Activated T-helper 17 cell treated with anti-CD3 and anti-CD28 coated beads, Interleukin-2, amount 50 U/mL, for 72 hours (primary cell): ENCODE data around the gene ACSS3. TPM values are rescaled to one million over a fixed set of nuclear protein-coding genes. Genes with fewer than 3 reads are reported as not detected.

Source experiments
- ATAC-seq: fragments of 150-1000 bp; cut with Tn5 transposase; replicated peaks from 2 replicates; pipeline ENCODE4 v1.10.0; 2021; ENCODE audit warnings: mild to moderate bottlenecking, moderate library complexity
- H3K27ac Mint-ChIP-seq: one replicate; pipeline ENCODE4 v1.8.0; 2022; ENCODE audit warnings: mixed read lengths
- H3K27me3 Mint-ChIP-seq: one replicate; pipeline ENCODE4 v1.8.0; 2022; ENCODE audit warnings: mixed read lengths
- H3K36me3 Mint-ChIP-seq: one replicate; pipeline ENCODE4 v1.8.0; 2022; ENCODE audit warnings: low read depth, mild to moderate bottlenecking, mixed read lengths
- H3K4me1 Mint-ChIP-seq: one replicate; pipeline ENCODE4 v1.8.0; 2022; ENCODE audit warnings: mixed read lengths
- H3K4me3 Mint-ChIP-seq: one replicate; pipeline ENCODE4 v1.8.0; 2022; ENCODE audit warnings: mild to moderate bottlenecking, mixed read lengths
- H3K9me3 Mint-ChIP-seq: one replicate; pipeline ENCODE4 v1.8.0; 2022; ENCODE audit warnings: mixed read lengths
- total RNA-seq, 2 donors: library from RNA; stranded (reverse); gene quantifications; one replicate each; pipeline ENCODE4 v1.2.3, GENCODE V29; 2022

The ACSS3 gene
- total RNA-seq, 2 donors from 2014 or later: not detected

DNA sequence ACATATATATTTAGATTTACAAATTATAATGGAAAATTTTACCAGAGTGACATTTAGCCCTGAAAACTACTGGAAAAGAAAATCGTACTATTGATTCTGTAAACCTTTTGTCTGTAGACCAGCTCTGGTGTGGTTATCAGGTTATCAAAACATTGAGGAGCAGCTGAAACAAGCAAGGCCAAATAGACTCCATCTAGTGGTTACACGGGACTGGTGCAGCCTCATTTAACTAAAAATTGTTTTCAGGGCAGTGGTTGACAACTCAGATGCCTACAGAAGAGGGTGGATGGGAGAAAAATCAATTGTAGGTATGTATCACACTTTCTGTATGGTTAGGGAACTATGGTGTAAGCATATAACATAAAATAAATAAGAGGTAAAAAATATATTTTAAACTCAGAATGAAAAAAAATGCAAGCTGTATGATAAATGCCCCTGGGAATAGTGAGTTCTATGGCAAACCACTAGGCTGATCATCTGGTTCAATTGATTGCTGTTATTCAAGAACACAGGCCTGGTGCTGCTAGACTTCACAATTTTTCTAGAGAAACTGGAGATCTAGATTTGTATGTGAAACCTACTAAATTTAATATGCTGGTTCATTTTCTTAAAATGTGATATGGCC, 51.2 kb downstream of the ACSS3 start:
- no peak overlapping the region for H3K4me3 Mint-ChIP-seq
- ATAC-seq: no peak
- no peaks in the 10 kb centered on the region for H3K36me3 Mint-ChIP-seq
- no peaks in the 10 kb centered on the region for H3K27me3 Mint-ChIP-seq
- no peaks in the 10 kb centered on the region for H3K4me1 Mint-ChIP-seq
- peaks cover 18% of the 10 kb centered on the region for H3K9me3 Mint-ChIP-seq
- H3K27ac Mint-ChIP-seq: no peak overlapping the region

DNA sequence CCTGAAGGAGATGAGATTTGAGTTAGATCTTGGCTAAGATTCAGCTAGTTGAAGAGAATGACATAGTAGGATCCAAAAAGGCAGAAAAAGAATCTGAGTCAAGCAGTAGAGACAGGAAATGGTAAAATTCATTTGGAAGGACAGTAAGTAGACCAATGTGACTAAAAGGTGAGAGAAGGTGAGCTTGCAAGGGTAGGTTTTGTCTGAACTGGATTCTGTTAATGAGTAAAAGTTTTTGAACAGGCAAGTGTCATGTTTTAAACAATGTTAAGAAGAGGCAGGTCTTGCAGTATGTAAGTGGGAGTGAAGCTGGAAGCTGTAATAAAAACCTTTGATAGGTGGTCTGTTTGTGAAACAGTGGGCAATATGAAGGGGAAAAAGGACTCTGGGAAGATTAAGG, 58.6 kb downstream of the ACSS3 start:
- H3K4me1 Mint-ChIP-seq: no peaks in the 10 kb centered on the region
- no peak overlapping the region for H3K27ac Mint-ChIP-seq
- no peak overlapping the region for H3K4me3 Mint-ChIP-seq
- no peaks in the 10 kb centered on the region for H3K27me3 Mint-ChIP-seq
- no peak for ATAC-seq
- H3K36me3 Mint-ChIP-seq: no peaks in the 10 kb centered on the region
- H3K9me3 Mint-ChIP-seq: peaks cover 15% of the 10 kb centered on the region

DNA sequence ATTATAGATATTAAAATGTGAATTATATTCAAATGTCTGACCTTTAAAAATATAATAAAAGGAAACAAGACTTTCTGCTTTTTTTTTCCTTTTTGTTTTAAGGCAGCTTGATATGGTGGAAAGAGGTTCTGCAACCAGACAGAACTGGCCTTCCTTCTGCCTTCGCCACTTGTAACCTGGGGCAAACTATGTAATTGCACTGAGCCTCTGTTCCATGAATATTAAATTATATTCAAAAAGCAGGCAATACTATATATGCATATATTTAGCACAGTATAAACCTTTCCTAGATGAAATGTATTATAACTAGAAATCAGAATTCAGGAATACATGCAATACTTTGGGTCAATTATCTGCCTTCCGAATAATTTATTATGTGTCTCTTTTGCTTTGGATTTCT, 59.9 kb downstream of the ACSS3 start:
- Mint-ChIP-seq H3K4me1 (no peaks in the 10 kb centered on the region), H3K9me3 (peaks cover 11% of the 10 kb centered on the region), H3K27me3 (no peaks in the 10 kb centered on the region), H3K36me3 (no peaks in the 10 kb centered on the region), H3K27ac (no peak overlapping the region), H3K4me3 (no peak overlapping the region)
- ATAC-seq: no peak

DNA sequence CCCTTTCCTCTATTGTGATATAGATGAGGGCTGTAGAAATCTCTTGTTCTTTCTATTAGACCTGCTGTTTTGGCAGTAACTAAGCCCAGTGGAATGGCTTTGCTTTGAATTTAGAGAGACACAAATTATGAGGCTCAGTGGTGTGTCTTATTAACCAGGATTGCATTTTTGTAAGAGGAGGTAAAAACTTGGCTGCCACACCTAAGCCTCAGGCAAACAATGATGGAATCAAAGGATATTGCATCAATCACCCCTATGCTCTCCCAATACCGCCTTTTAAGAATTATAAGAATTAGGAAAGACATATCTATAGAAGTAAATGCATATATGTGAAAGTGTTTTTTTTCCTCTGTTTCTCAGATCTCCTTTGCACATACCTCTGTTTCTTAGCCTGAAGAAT, 63.3 kb downstream of the ACSS3 start:
- ATAC-seq: no peak

DNA sequence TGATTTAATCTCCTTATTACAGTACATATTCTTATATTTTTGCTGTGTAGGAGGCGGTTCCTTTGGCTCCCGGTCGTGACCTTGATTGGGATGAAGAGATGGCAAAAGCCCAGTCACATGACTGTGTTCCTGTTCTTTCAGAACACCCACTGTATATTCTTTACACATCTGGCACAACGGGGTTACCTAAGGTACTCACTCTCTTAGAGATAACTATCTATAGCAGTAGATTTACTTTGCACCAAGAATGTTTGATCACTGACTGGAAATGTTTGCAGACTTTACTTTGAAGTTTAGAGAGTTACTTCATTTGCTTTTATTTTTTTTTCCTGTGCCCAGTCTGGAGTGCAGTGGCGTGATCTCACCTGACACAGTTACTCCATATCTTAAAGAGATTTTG, 65.2 kb downstream of the ACSS3 start:
- H3K4me3 Mint-ChIP-seq: no peak overlapping the region
- H3K27ac Mint-ChIP-seq: no peak overlapping the region
- no peaks in the 10 kb centered on the region for H3K27me3 Mint-ChIP-seq
- H3K36me3 Mint-ChIP-seq: no peaks in the 10 kb centered on the region
- ATAC-seq: no peak
- H3K4me1 Mint-ChIP-seq: no peaks in the 10 kb centered on the region
- peaks cover 14% of the 10 kb centered on the region for H3K9me3 Mint-ChIP-seq

More for the DNA sequence above, 63.3 kb downstream of the ACSS3 start:
- Mint-ChIP-seq H3K9me3 (peaks cover 9% of the 10 kb centered on the region), H3K27me3 (no peaks in the 10 kb centered on the region), H3K4me1 (no peaks in the 10 kb centered on the region), H3K27ac (no peak overlapping the region), H3K4me3 (no peak overlapping the region), H3K36me3 (no peaks in the 10 kb centered on the region)

DNA sequence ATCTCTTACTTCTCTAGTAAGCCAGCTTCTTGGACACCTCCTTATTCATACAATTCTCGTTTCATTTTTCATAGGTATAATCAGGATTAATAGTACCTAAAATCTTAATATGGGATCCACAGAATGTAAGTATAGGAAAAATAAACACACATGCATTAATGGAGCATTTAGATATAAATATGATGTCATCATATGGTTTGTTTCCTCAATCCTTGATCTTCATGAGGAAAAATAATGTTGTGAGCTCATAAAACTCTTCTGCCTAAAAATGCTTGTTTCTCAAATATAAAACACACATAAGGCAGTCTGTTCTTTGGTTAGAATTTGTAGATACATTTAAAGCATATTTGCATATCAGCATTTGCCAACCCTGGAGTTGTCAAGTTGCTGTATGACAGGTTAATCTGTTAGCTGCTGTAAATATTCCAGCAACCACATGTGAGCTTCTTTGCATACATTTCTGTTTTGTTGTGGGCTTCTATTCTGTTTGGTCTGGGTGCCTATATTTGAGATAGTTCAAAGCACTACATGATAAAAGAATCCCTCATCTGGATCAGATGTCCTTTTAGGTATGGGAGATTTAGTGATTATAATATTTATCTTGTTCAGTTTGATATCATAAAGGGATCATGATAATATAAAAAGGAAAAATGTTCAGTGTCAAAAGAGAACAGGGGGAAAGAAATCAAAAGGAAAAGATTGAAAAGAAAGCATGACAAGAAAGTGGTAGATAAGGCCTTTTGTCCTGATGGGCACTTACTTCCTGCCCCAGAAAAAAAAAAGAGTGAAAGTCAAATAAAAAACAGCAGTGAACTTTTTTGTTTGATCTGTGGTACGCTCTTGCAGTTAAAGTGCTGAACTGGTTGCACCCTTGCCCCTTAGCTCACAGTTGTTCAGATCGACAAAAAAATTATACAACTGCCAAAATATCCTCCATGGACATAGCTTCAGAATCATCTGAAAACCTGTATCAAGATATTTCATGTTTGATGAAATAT, 68.6 kb downstream of the ACSS3 start:
- Mint-ChIP-seq H3K4me1 (no peaks in the 10 kb centered on the region), H3K27ac (no peak overlapping the region), H3K27me3 (no peaks in the 10 kb centered on the region), H3K36me3 (no peaks in the 10 kb centered on the region), H3K4me3 (no peak overlapping the region), H3K9me3 (peaks cover 11% of the 10 kb centered on the region)
- no peak for ATAC-seq

DNA sequence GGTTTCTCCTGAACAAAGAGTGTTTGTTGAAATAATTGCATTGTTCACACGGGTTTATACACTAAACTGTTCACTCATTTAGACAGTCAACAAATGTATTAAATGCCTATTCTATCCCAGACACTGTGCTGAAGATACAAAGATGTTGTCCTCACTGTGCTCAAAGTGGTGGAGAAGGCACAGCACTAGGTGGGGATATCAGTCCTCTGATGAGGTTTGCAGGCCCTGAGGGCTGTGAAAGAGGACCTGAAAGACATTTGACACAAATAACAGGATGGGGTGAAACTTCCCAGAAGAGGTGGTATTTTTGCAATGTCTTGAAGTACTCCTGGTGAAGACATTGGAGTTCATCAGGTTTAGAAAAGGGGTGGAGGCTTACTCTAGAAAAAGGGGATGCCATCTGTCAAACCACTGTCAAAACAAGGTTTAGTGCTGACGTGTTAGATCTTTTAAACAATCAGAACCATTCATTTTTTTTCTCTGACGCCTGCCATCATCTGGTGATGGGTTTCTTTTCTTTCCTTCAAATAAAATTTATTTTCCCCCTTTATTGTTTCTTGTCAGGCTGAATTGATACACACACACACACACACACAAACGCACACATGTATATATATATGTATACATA, 69.5 kb downstream of the ACSS3 start:
- Mint-ChIP-seq H3K9me3 (peaks cover 11% of the 10 kb centered on the region), H3K36me3 (no peaks in the 10 kb centered on the region), H3K27ac (no peak overlapping the region), H3K4me1 (no peaks in the 10 kb centered on the region), H3K27me3 (no peaks in the 10 kb centered on the region), H3K4me3 (no peak overlapping the region)
- ATAC-seq: no peak

DNA sequence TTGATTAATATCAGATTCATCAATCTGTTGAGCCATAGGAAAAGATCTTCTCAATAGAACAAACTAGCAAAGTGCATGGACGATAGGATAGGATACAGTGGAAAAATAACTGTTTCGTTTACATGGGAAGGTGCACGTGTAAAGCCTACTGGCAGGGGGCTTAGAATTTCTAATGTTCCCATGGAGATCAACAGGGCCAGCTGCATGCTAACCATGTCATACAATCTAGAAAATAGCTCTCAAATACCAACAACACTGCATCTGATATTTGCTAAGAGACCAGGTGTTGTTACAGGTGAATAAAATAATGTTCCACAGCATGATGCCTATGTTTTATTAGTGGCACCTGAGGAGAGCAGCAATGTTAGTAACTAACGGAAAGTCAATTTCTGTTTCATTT, 72.5 kb downstream of the ACSS3 start:
- H3K9me3 Mint-ChIP-seq: peaks cover 8% of the 10 kb centered on the region

DNA sequence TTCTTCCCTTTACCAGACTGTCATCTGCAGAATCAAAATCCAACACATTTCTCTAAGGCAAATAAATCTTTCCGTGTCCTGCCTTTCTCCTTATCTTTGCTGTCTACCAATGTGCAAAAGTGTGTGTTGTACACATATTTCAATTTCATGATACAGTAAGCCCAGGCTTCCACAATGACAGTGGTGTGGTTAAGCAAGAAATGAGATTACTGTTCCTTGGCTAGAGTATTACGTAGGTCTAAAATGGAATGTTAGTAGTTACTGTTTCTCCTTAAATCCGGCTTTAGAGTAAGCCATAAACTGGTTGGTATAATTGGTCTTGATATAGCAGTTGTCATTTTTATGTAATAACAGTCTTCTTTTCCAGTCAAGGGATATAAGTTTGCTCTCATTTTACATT, 82.0 kb downstream of the ACSS3 start:
- Mint-ChIP-seq H3K4me1 (no peaks in the 10 kb centered on the region), H3K9me3 (peaks cover 9% of the 10 kb centered on the region), H3K36me3 (no peaks in the 10 kb centered on the region), H3K27ac (no peak overlapping the region), H3K4me3 (no peak overlapping the region), H3K27me3 (no peaks in the 10 kb centered on the region)
- ATAC-seq: no peak

More for the DNA sequence above, 72.5 kb downstream of the ACSS3 start:
- no peaks in the 10 kb centered on the region for H3K4me1 Mint-ChIP-seq
- no peak overlapping the region for H3K27ac Mint-ChIP-seq
- H3K36me3 Mint-ChIP-seq: no peaks in the 10 kb centered on the region
- H3K27me3 Mint-ChIP-seq: no peaks in the 10 kb centered on the region
- H3K4me3 Mint-ChIP-seq: no peak overlapping the region
- ATAC-seq: no peak

DNA sequence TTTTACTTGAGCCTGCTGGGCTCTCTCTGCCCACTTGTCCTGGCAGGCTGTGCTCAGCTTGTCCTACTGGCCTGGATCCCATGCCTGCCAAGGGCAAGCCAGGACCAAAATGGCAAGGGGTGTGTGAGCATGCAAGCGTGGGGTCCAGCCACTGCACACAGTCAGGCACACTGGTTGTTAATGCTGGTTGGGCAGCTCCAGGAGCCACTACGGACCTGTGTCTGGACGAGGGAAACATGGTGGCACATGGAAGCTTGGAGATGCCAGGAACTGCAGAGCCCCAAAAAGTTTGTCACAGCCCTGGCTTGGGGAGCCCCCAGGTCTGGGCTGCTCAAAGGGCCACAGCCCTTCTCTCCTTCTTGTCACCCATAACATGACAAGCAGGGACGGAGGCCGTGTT, 83.8 kb downstream of the ACSS3 start:
- H3K36me3 Mint-ChIP-seq: no peaks in the 10 kb centered on the region
- peaks cover 15% of the 10 kb centered on the region for H3K9me3 Mint-ChIP-seq
- H3K27me3 Mint-ChIP-seq: no peaks in the 10 kb centered on the region
- H3K4me1 Mint-ChIP-seq: no peaks in the 10 kb centered on the region
- H3K4me3 Mint-ChIP-seq: no peak overlapping the region
- H3K27ac Mint-ChIP-seq: no peak overlapping the region
- no peak for ATAC-seq

DNA sequence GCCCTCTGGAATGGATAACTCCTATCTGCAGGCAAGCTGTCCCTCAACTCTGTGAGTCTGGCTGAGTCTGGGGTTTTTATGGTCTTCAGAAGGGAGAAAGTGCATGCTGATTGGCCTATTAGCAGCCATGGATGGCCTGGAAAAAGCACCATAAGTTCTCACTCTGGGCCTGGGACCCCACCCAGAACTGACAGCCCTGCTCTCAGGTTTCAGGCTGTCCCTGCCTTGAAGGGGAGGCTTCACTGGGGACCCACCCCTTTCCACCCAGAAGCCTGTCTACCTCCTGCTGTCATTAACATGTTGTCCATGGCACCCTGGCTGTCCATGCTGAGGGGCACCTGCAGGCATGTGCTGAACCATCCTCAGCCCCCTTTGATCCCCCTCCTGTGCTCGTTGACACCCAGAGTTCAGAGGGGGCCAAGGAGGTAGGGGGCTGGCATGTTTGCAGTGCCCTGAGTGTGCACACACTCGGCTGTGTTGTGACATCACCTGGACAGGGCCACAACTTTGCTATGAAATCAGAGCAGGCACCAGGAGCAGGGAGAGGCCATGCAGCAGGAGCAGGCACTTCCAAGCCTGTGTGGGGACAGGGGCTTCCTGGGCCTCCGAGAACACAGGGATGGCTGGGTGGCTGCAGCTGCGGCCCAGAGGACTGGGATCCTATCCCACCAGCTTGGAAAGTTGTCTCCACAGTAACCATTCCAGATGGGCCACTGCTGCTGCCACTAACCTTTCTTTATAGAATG, 84.7 kb downstream of the ACSS3 start:
- no peak for ATAC-seq

DNA sequence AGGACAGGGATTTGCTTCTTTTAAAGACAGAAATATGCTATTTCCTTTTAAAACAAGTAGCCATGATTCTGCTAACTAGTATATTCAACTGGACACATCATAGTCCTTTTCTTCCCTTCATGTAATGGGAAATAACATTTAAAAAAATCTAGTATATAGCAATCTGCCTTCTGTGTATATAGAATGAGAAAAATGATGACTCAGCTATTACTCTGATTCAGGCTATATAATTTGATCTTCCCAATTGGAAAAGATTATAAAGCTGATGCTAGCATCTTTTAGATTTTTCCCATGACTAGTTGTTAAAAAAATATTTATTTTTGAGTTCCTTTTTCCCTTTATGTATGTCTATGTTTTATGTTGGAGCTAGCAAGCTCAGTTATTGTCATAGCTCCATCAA, 86.9 kb downstream of the ACSS3 start:
- Mint-ChIP-seq H3K27me3 (no peaks in the 10 kb centered on the region), H3K27ac (no peak overlapping the region), H3K36me3 (no peaks in the 10 kb centered on the region), H3K9me3 (peaks cover 12% of the 10 kb centered on the region), H3K4me3 (no peak overlapping the region), H3K4me1 (no peaks in the 10 kb centered on the region)
- no peak for ATAC-seq

More for the DNA sequence above, 84.7 kb downstream of the ACSS3 start:
- Mint-ChIP-seq H3K36me3 (no peaks in the 10 kb centered on the region), H3K4me1 (no peaks in the 10 kb centered on the region), H3K9me3 (peaks cover 15% of the 10 kb centered on the region), H3K4me3 (no peak overlapping the region), H3K27ac (no peak overlapping the region), H3K27me3 (no peaks in the 10 kb centered on the region)

DNA sequence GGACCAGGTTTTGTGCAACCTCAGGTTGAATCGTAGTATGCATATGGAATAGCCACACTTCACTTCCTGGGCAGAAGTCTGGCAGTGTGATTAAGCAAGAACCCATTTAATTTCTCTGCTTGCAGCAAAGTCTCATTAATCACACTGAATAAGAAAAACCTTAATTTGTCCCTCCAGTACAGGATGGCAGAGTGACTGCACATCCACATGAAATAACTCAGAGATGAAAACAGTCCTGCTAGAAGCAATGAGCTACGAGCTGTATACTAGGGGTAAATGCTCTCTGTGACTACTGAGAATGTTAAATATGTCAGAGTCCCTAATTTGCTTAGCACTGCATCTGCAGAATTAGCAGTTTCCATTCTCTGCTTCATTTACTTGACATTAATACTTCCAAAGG, 88.9 kb downstream of the ACSS3 start:
- H3K27me3 Mint-ChIP-seq: no peaks in the 10 kb centered on the region

DNA sequence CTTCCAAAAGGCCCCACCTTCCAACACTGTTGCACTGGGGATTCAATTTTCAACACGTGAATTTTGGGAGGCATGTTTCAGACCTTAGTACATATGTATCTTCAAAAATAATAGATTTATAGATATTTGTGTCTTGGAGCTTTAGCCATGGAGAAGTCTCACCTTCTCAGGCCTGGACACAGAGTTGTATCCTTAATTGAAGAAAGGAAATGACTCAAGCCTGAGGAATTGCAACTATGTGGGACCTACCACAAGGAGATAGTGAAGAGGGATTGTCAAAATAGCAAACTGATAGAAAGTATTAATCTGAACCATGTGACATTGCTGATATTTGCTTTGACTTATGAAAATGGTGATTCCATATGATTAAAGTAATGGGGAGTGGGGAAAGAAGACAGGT, 89.8 kb downstream of the ACSS3 start:
- no peaks in the 10 kb centered on the region for H3K36me3 Mint-ChIP-seq
- H3K27me3 Mint-ChIP-seq: no peaks in the 10 kb centered on the region
- no peak for ATAC-seq
- no peak overlapping the region for H3K4me3 Mint-ChIP-seq
- peaks cover 10% of the 10 kb centered on the region for H3K9me3 Mint-ChIP-seq
- H3K4me1 Mint-ChIP-seq: no peaks in the 10 kb centered on the region
- H3K27ac Mint-ChIP-seq: no peak overlapping the region

More for the DNA sequence above, 88.9 kb downstream of the ACSS3 start:
- Mint-ChIP-seq H3K27ac (no peak overlapping the region), H3K4me3 (no peak overlapping the region), H3K4me1 (no peaks in the 10 kb centered on the region), H3K36me3 (no peaks in the 10 kb centered on the region), H3K9me3 (peaks cover 10% of the 10 kb centered on the region)
- ATAC-seq: no peak
